DOHH2 (cell line): Measurements from ENCODE around the gene STK16.

Source experiments
- H3F3A ChIP-seq: fragments of 200-600 bp; sonication (generic), shearing (Covaris generic); 2 replicates; pipeline ENCODE4 v1.6.0; 2016; ENCODE audit warnings: antibody characterized with exemption, mild to moderate bottlenecking; ENCODE audit not compliant: control insufficient read depth, insufficient read depth
- H3K27ac ChIP-seq: fragments of 200-600 bp; sonication (generic); 2 replicates; pipeline ENCODE4 v1.5.1; 2014; ENCODE audit warnings: low read depth, mild to moderate bottlenecking, low read length, moderate library complexity
- H3K27me3 ChIP-seq: fragments of 200-600 bp; sonication (generic); 2 replicates; pipeline ENCODE4 v1.6.1; 2014; ENCODE audit warnings: mild to moderate bottlenecking, low read length, mixed read lengths; ENCODE audit not compliant: control insufficient read depth
- H3K36me3 ChIP-seq: fragments of 200-600 bp; sonication (generic); 2 replicates; pipeline ENCODE4 v1.6.1; 2014; ENCODE audit warnings: mild to moderate bottlenecking, low read length, moderate library complexity, mixed read lengths; ENCODE audit not compliant: control insufficient read depth
- H3K4me1 ChIP-seq: fragments of 200-600 bp; sonication (generic); 2 replicates; pipeline ENCODE4 v1.6.1; 2014; ENCODE audit warnings: mild to moderate bottlenecking, low read length, mixed read lengths; ENCODE audit not compliant: control insufficient read depth
- H3K4me2 ChIP-seq: fragments of 200-600 bp; sonication (generic); 2 replicates; pipeline ENCODE4 v1.6.0; 2014; ENCODE audit warnings: mild to moderate bottlenecking, low read length, moderate library complexity
- H3K4me3 ChIP-seq: fragments of 200-600 bp; sonication (generic); 2 replicates; pipeline ENCODE4 v1.5.1; 2014; ENCODE audit warnings: mild to moderate bottlenecking, low read length, mixed read lengths
- H3K79me2 ChIP-seq: fragments of 200-600 bp; sonication (generic); 2 replicates; pipeline ENCODE4 v1.6.1; 2014; ENCODE audit warnings: mild to moderate bottlenecking, low read length, mixed read lengths; ENCODE audit not compliant: control insufficient read depth
- H3K9me2 ChIP-seq: fragments of 200-600 bp; sonication (generic); replicated peaks from 2 replicates; pipeline ENCODE4 v1.6.1; 2014; ENCODE audit warnings: mild to moderate bottlenecking, low read length, mixed read lengths; ENCODE audit not compliant: control insufficient read depth
- H3K9me3 ChIP-seq: fragments of 200-600 bp; sonication (generic); 2 replicates; pipeline ENCODE4 v1.6.1; 2014; ENCODE audit warnings: antibody characterized with exemption, low read length, mixed read lengths; ENCODE audit not compliant: control insufficient read depth, insufficient read depth
- H4K20me1 ChIP-seq: fragments of 200-600 bp; sonication (generic); 2 replicates; pipeline ENCODE4 v1.6.0; 2014; ENCODE audit warnings: low read depth, mild to moderate bottlenecking, antibody characterized with exemption, low read length, moderate library complexity; ENCODE audit not compliant: control insufficient read depth, insufficient read depth
- EZH2phosphoT487 ChIP-seq: fragments of 200-600 bp; sonication (generic); IDR thresholded peaks from 2 replicates; pipeline ENCODE4 v1.6.1; 2017; ENCODE audit warnings: borderline replicate concordance, mild to moderate bottlenecking, antibody characterized with exemption, low read length, moderate library complexity, mixed read lengths
- TF ChIP-seq, protein P1 (sequence below): fragments of 200-600 bp; sonication (generic); IDR thresholded peaks from one replicate; pipeline ENCODE4 v1.5.1; 2014; ENCODE audit warnings: antibody characterized with exemption, mild to moderate bottlenecking, low read depth, low read length; ENCODE audit not compliant: poor library complexity, severe bottlenecking

The STK16 gene

DNA sequence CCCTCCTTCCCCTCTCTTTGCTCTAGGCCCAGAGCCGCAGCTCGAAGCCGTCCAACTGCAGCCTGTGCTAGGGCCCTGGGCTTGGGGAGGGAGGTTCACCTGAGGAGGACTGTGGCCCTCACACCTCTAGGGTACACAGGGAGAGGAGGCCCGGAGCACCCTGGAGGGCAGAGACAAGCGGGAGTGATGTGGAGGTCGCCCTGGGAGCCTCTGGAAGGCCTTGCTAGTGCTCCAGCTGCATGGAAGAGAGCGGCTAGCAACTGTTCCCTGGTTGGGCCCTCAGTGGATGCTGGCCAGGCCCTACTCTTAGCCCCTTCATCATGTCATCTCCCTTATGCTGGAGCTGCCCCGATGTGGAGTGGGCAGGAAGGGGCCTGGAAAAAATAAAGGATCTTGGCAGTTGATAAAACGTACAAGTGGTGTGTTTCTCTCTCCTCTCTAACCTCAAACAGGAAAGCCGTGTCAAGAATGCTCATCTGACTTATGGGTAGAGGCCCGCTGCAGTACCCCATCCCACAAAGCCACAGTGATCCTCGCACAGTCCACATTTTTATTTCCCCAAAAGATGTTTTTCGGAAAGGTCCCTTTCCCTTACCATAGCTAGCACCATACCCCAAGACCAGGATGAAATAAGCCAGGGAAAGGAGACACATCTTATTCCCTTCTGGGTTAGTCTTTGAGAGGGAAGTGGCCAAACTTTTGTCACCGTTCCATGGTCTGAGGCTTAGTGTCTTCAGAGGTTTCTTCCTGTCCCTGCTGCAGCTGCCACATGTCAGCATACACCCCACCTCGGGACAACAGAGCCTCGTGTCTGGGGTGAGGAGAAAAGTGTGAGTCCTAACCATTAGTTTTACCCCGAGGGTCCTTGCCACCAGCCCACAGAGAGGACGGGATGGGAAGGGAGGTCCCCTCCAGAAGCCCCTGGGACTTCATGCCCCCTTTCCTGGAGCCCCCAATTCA, 35.8 kb upstream of the STK16 start:
- TF ChIP-seq, protein P1, sequence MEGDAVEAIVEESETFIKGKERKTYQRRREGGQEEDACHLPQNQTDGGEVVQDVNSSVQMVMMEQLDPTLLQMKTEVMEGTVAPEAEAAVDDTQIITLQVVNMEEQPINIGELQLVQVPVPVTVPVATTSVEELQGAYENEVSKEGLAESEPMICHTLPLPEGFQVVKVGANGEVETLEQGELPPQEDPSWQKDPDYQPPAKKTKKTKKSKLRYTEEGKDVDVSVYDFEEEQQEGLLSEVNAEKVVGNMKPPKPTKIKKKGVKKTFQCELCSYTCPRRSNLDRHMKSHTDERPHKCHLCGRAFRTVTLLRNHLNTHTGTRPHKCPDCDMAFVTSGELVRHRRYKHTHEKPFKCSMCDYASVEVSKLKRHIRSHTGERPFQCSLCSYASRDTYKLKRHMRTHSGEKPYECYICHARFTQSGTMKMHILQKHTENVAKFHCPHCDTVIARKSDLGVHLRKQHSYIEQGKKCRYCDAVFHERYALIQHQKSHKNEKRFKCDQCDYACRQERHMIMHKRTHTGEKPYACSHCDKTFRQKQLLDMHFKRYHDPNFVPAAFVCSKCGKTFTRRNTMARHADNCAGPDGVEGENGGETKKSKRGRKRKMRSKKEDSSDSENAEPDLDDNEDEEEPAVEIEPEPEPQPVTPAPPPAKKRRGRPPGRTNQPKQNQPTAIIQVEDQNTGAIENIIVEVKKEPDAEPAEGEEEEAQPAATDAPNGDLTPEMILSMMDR: no peak
- no peak for TF ChIP-seq EZH2phosphoT487
- no peak overlapping the region for H3K4me3 ChIP-seq
- H3K9me3 ChIP-seq: no peaks in the 10 kb centered on the region
- peaks cover 7% of the 10 kb centered on the region; the same call in 1 of the 2 replicates for H3F3A ChIP-seq
- no peaks in the 10 kb centered on the region for H3K9me2 ChIP-seq
- no peak overlapping the region for H3K4me2 ChIP-seq
- no peak overlapping the region for H3K27ac ChIP-seq
- peaks cover 3% of the 10 kb centered on the region; the same call in 1 of the 2 replicates for H3K79me2 ChIP-seq
- no peaks in the 10 kb centered on the region for H4K20me1 ChIP-seq
- peaks cover 67% of the 10 kb centered on the region for H3K36me3 ChIP-seq
- H3K27me3 ChIP-seq: no peaks in the 10 kb centered on the region
- peaks cover 18% of the 10 kb centered on the region for H3K4me1 ChIP-seq

DNA sequence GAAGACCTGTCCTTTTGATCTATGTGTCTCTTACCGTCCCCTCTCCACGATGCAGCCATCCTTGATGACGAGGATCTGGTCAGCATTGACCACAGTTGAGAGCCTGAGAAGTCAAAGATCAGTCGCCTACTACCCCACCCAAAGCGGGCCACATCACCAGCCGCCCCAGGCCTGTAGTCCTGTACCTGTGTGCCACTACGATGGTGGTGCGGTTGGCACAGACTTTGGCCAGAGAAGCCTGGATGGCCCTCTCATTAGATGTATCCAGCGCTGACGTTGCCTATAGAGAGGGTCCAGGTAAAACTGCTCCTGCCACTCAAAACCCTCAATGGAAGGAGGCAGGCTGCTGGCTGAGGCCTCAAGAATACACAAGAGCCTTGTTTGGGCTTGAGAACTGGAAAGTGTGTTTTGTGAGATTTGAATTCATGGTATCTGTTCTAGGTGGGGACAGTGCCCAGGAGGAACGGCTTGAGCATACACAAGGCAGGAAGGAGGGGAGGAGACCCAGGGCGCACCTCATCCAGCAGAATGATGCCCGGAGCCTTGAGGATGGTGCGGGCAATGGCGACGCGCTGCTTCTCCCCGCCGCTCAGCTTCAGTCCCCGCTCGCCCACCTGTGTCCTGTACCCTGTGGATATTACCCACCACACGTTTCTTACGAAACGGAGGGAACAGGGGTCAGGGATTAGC, 34.9 kb upstream of the STK16 start:
- Histone ChIP-seq H3K79me2 (peaks cover 3% of the 10 kb centered on the region; the same call in 1 of the 2 replicates), H3K4me1 (peaks cover 18% of the 10 kb centered on the region), H3K27me3 (no peaks in the 10 kb centered on the region), H4K20me1 (no peaks in the 10 kb centered on the region), H3K27ac (no peak overlapping the region), H3K36me3 (peaks cover 73% of the 10 kb centered on the region), H3K9me3 (no peaks in the 10 kb centered on the region), H3K4me3 (no peak overlapping the region), H3K4me2 (no peak overlapping the region), H3F3A (peaks cover 7% of the 10 kb centered on the region; the same call in 1 of the 2 replicates), H3K9me2 (no peaks in the 10 kb centered on the region)
- TF ChIP-seq, protein P1: no peak
- TF ChIP-seq EZH2phosphoT487: no peak

DNA sequence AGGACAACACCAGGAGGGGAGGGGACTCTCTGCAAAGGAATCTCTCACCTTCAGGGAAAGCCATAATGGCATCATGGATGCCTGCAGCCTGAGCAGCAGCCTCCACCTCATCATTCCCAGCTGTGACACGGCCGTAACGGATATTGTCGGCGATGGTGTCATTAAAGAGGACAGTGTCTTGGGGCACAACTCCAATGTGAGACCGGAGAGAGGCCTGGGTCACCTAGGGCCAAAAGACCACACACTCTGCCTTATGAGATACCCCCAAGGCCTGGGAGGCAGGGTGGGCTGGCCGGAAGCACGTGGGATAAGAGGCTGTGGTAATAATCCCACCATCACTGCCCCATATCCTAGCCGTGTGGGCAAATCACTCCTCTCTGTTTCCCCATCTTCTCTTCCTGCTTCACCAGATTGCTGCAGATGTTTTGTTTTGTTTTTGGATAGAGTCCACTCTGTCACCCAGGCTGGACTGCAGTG, 34.4 kb upstream of the STK16 start:
- Histone ChIP-seq H3K27me3 (no peaks in the 10 kb centered on the region), H3K79me2 (peaks cover 3% of the 10 kb centered on the region; the same call in 1 of the 2 replicates), H3K4me1 (peaks cover 15% of the 10 kb centered on the region), H4K20me1 (no peaks in the 10 kb centered on the region), H3K4me2 (no peak overlapping the region), H3K4me3 (no peak overlapping the region), H3K9me3 (no peaks in the 10 kb centered on the region), H3K27ac (no peak overlapping the region), H3K36me3 (peaks cover 74% of the 10 kb centered on the region), H3K9me2 (no peaks in the 10 kb centered on the region), H3F3A (peaks cover 7% of the 10 kb centered on the region; the same call in 1 of the 2 replicates)
- TF ChIP-seq EZH2phosphoT487: no peak
- TF ChIP-seq, protein P1: no peak
